GM19023 (cell line): ENCODE measurements around the gene CWF19L1.
A peak's percentile ranks its signal among the peaks of the same experiment; 100 is the strongest.

Source experiments
- ATAC-seq: cut with Tn5 transposase; IDR thresholded peaks from one replicate; pipeline ENCODE4 v1.9.1; 2021; ENCODE audit warnings: mild to moderate bottlenecking, moderate library complexity; ENCODE audit not compliant: unreplicated experiment

Gene CWF19L1

GRCh38 chr10:100253041-100253440, 14.4 kb downstream of the CWF19L1 start:
- no peak for ATAC-seq

GRCh38 chr10:100248820-100249219, 18.6 kb downstream of the CWF19L1 start:
- ATAC-seq: no peak

GRCh38 chr10:100245484-100246220, 21.8 kb downstream of the CWF19L1 start:
- ATAC-seq: no peak

GRCh38 chr10:100239851-100240250, 27.6 kb downstream of the CWF19L1 start:
- no peak for ATAC-seq

GRCh38 chr10:100238429-100238828, 29.0 kb downstream of the CWF19L1 start:
- ATAC-seq: no peak

- no peak for ATAC-seq
Observed at GRCh38 chr10:100232101-100232500, 35.3 kb downstream of the CWF19L1 start.

- no peak for ATAC-seq
Observed at GRCh38 chr10:100229819-100230422, 37.5 kb downstream of the CWF19L1 start.

- ATAC-seq: no peak
Observed at GRCh38 chr10:100223879-100224278, 43.6 kb downstream of the CWF19L1 start.

GRCh38 chr10:100222529-100222928, 44.9 kb downstream of the CWF19L1 start:
- ATAC-seq: no peak

- no peak for ATAC-seq
Observed at GRCh38 chr10:100216006-100216405, 51.4 kb downstream of the CWF19L1 start.

GRCh38 chr10:100209303-100209702, 58.1 kb downstream of the CWF19L1 start:
- ATAC-seq: no peak

- no peak for ATAC-seq
Observed at GRCh38 chr10:100208276-100208675, 59.2 kb downstream of the CWF19L1 start.

GRCh38 chr10:100204370-100204769, 63.1 kb downstream of the CWF19L1 start:
- no peak for ATAC-seq

- ATAC-seq: no peak
Observed at GRCh38 chr10:100201549-100201948, 65.9 kb downstream of the CWF19L1 start.

- no peak for ATAC-seq
Observed at GRCh38 chr10:100194711-100195110, 72.7 kb downstream of the CWF19L1 start.

- no peak for ATAC-seq
Observed at GRCh38 chr10:100192350-100192749, 75.1 kb downstream of the CWF19L1 start.

- ATAC-seq: peak; percentile 56
Observed at GRCh38 chr10:100186253-100187212, 80.9 kb downstream of the CWF19L1 start.

GRCh38 chr10:100185364-100186252, 81.8 kb downstream of the CWF19L1 start, which contains the start of gene ERLIN1:
Gene ERLIN1, minus strand, starts transcription at chr10:100186029. Its CDS starts 403 bp downstream, at chr10:100185626.
- ATAC-seq: peak; percentile 82

- no peak for ATAC-seq
Observed at GRCh38 chr10:100184840-100185239, 82.6 kb downstream of the CWF19L1 start.

- no peak for ATAC-seq
Observed at GRCh38 chr10:100184426-100184825, 83.0 kb downstream of the CWF19L1 start.
